Psoas muscle (tissue), 8 donors: ENCODE measurements around the gene POLR1D. TPM values are rescaled to one million over a fixed set of nuclear protein-coding genes. Genes with fewer than 3 reads are reported as not detected.

ENCODE experiments used
- ATAC-seq, 4 donors: fragments of 200-7000 bp; cut with Tn5 transposase; one replicate each; pipeline ENCODE4 v1.9.1; 2020; ENCODE audit warnings: moderate library complexity in 3 of 4, mild to moderate bottlenecking in 2 of 4
- DNase-seq, 2 donors: peaks; one replicate each; pipeline ENCODE4 v3.0.0-alpha.2; 2020
- H3K27ac ChIP-seq: fragments of 200-600 bp; one replicate; pipeline ENCODE4 v1.8.0; 2022
- H3K27me3 ChIP-seq, 3 donors: fragments of 200-600 bp in 1 of 3; one replicate each; pipeline versions ENCODE4 v1.6.1 to v1.8.0; 2013 to 2022; ENCODE audit warnings: low read length in 2 of 3, mild to moderate bottlenecking in 2 of 3, moderate library complexity in 1 of 3; ENCODE audit not compliant: insufficient read depth in 3 of 3
- H3K36me3 ChIP-seq, 2 donors: fragments of 200-600 bp in 1 of 2; one replicate each; pipeline versions ENCODE4 v1.6.1 to v1.8.0; 2013 to 2022; ENCODE audit warnings: low read depth in 1 of 2, mild to moderate bottlenecking in 1 of 2, moderate library complexity in 1 of 2; ENCODE audit not compliant: insufficient read depth in 1 of 2
- H3K4me1 ChIP-seq: fragments of 200-600 bp; one replicate; pipeline ENCODE4 v1.8.0; 2022
- H3K4me3 ChIP-seq: fragments of 200-600 bp; one replicate; pipeline ENCODE4 v1.8.0; 2022; ENCODE audit warnings: mild to moderate bottlenecking
- H3K9me3 ChIP-seq: fragments of 200-600 bp; one replicate; pipeline ENCODE4 v1.8.0; 2022
- CTCF ChIP-seq: fragments of 200-600 bp; IDR thresholded peaks from one replicate; pipeline ENCODE4 v1.8.0; 2022; ENCODE audit warnings: antibody characterized with exemption
- WGBS, 3 donors: extraction: QIAGEN DNeasy Blood & Tissue Kit; methylation state at CpG; one replicate each; pipeline versions ENCODE4 v1.1.6 to v1.1.7; 2013; 5-methylcytosine and 5-hydroxymethylcytosine counted together
- intact Hi-C, 2 donors: fragments of 100-400 bp; cut with DNase I; formaldehyde crosslinking; loops; one replicate each; pipeline versions ENCODE4 v1.11.0 to v1.14.2; 2022
- polyA plus RNA-seq, 3 donors: library from polyadenylated mRNA; stranded (reverse); fragments of 200-250 nt; gene quantifications; one replicate each; pipeline ENCODE4 v1.2.3, GENCODE V29; 2013
- total RNA-seq, 4 donors: library from RNA; stranded (reverse); fragmentation: NEBNext Ultra II Directional in 2 of 4; extraction: Animal tissue kit (Norgen Biotek cat#: 25700) in 2 of 4; gene quantifications; one replicate each; pipeline versions ENCODE4 v1.2.1 to v1.2.4, GENCODE V29; 2021 to 2023
- donor health status: healthy with polysubstance abuse.
- donor health status: DM: no; HTN: no; CAD: no; lungs with moderate emphysema.
- donor health status: Bipolar disorder and iron deficiency.
- donor health status: healthy.
- donor health status: DM: yes; HTN: yes; CAD: no.
- donor health status: DM: no; HTN: no; CAD: no.
- donor health status: DM: no; HTN: no; CAD: no.
- donor health status: DM: yes; HTN: yes; CAD: no.

POLR1D gene
- total and polyA plus RNA-seq, 7 donors = 92.5 to 205 (median 113) TPM

GRCh38 chr13:27605610-27606200 is 16.0 kb upstream of the POLR1D start:
- Histone ChIP-seq H3K9me3 (no peaks in the 10 kb centered on the region), H3K27ac (no peak overlapping the region), H3K36me3 (no peaks in the 10 kb centered on the region), H3K4me1 (peaks cover 38% of the 10 kb centered on the region), H3K27me3 (no peaks in the 10 kb centered on the region), H3K4me3 (no peak overlapping the region)
- ATAC-seq (no peak), DNase-seq (no peak)
- no peak for TF ChIP-seq CTCF
- WGBS, 3 donors = 71 to 83% (median 79%) methylated on average over 2 of the region's 2 CpGs
- intact Hi-C loops = no loop called here

GRCh38 chr13:27607125-27607524 is 14.6 kb upstream of the POLR1D start:
- Histone ChIP-seq H3K27ac (peak overlapping the region; percentile 56), H3K4me1 (peaks cover 38% of the 10 kb centered on the region)
- ATAC-seq = peak; percentile 58 to 95 (median 80)

GRCh38 chr13:27613628-27614027 is 8.1 kb upstream of the POLR1D start:
- intact Hi-C loops = no loop called here
- H3K9me3 ChIP-seq = no peaks in the 10 kb centered on the region
- 85 to 96% (median 92%) methylated on average over 7 of the region's 7 CpGs for WGBS, 3 donors
- peaks cover 22% of the 10 kb centered on the region for H3K4me1 ChIP-seq
- no peak overlapping the region for H3K4me3 ChIP-seq
- no peak for TF ChIP-seq CTCF
- ATAC-seq = no peak
- no peak overlapping the region for H3K27ac ChIP-seq
- no peaks in the 10 kb centered on the region for H3K36me3 ChIP-seq
- DNase-seq = no peak
- H3K27me3 ChIP-seq = no peaks in the 10 kb centered on the region

More at GRCh38 chr13:27607125-27607524, 14.6 kb upstream of the POLR1D start:
- H3K27me3 ChIP-seq = no peaks in the 10 kb centered on the region
- 24 to 35% (median 25%) methylated on average over 4 of the region's 4 CpGs for WGBS, 3 donors
- intact Hi-C loops = no loop called here
- H3K36me3 ChIP-seq = no peaks in the 10 kb centered on the region
- peak overlapping the region; percentile 5 for H3K4me3 ChIP-seq
- no peak for TF ChIP-seq CTCF
- no peak for DNase-seq
- H3K9me3 ChIP-seq = no peaks in the 10 kb centered on the region

- Histone ChIP-seq H3K9me3 (no peaks in the 10 kb centered on the region), H3K27me3 (no peaks in the 10 kb centered on the region), H3K27ac (no peak overlapping the region), H3K4me1 (peaks cover 21% of the 10 kb centered on the region), H3K4me3 (no peak overlapping the region), H3K36me3 (peaks cover 0 to under 1% of the 10 kb centered on the region in 2 donors)
- WGBS, 3 donors = 74 to 96% (median 83%) methylated on average over 3 of the region's 3 CpGs
- no peak for TF ChIP-seq CTCF
- ATAC-seq (no peak), DNase-seq (no peak)
- intact Hi-C loops = loop anchor here in 1 of 2 donors (5.0 kb wide), 1 partner anchor 46 kb away; no protein-coding TSS in a partner anchor
Observed at GRCh38 chr13:27617881-27618321, 3.8 kb upstream of the POLR1D start.
